Measurements from ENCODE around the gene ACACB. TPM values are rescaled to one million over a fixed set of nuclear protein-coding genes. Genes with fewer than 3 reads are reported as not detected.

The ACACB gene
- polyA plus RNA-seq, 3 donors, result 14.9 to 33.9 (median 16.4) TPM

DNA sequence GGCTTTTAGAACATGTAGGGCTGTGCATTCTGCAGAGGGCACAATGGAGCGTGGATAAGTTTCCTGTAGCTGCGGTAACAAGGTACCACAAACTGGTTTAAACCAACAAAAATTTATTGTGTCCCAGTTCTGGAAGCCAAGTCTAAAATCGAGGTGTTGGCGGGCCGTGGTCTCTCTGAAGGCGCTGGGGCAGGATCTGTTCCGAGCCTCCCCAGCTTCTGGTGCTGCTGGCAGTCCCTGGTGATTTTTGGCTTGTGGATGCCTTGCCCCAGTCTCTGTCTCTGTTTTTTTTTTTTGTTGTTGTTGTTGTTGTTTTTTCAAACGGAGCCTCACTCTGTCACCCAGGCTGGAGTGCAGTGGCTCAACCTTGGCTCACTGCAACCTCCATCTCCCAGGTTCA, 77.5 kb downstream of the ACACB start:
- DNase-seq (ENCODE audit: extremely low read depth in 1 of 11, low read depth in 9 of 11, low spot score in 4 of 11), result no peak

DNA sequence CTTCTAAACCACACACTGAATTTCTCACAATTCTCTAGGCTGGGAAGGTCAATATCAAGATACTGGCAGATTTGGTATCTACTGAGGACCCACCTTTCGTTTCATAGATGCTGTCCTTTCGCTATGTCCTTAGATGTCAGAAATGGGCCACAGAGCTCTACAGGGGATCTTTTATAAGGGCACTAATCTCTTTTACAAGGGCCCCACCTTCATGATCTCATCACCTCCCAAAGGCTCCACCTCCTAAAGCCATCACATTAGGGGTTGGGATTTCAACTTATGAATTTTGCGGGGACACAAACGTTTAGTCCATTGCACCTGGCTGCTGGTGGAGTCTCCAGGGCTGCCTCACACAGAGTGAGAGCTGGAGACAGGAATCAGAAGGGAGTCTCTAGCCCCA, 79.9 kb downstream of the ACACB start:
- DNase-seq (ENCODE audit: extremely low read depth in 1 of 11, low read depth in 9 of 11, low spot score in 4 of 11), result no peak

DNA sequence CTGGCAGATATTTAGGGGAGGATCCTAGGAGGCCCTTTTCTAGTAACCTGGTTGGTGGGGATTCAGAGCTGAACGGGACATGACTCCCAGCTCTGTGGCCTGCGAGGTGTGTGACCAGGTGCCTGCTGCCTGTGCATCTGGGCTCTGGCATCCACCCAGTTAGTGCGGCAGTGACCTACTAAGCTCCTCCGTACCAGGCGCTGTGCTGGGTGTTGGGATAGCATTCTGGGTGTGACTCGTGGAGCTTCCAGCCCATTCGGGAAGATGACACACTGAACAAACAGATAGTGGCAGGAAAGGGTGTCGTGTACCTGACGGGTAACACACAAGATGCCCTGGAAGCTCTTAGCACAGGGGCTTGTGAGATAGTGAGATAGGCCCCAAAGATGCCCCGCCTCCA, 80.9 kb downstream of the ACACB start:
- DNase-seq (ENCODE audit: extremely low read depth in 1 of 11, low read depth in 9 of 11, low spot score in 4 of 11), result no peak

DNA sequence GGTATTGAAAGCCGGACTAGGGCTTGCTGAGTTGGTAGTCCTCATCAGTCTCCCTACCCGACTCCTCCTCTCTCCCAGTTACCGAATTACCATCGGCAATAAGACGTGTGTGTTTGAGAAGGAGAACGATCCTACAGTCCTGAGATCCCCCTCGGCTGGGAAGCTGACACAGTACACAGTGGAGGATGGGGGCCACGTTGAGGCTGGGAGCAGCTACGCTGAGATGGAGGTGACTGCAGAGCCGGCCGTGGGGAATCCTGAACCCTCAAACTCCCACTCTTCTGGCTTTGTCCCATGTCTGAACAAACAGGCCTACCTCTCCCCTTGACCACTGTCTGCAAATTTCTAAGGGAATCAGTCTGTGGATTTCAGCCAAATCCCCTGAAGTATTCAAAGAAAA, 82.9 kb downstream of the ACACB start:
- DNase-seq (ENCODE audit: extremely low read depth in 1 of 11, low read depth in 9 of 11, low spot score in 4 of 11), result no peak

DNA sequence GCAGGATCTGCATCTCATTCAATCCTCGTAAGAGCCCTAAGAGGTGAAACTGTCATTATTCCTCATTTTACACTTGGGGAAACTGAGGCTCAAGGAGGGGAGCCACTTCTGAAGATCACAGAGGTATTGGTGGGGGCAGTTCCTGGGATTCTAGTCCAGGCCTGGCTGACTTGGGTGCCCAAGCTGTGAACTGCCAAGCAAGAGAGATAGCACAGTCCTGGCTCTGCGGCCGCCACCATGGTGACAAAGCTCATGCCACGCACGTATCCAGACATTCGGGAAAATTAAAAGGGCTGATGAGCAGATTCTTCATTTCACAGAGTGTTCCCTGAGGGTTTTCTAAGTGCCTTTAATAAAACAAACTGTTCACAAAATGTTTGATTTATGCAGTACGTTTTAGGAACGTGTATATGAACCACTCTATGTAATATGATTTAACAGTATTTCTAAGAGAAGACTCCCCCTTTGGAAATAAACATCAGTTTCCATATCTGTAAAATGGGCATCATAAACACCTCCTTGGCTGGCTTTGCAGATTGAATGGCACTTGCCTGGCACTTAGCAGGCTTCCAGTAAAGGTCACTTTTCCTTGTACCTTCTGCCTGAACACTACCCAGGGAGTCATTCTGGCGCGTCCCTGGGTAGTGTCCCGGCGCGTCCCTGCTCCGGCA, 84.6 kb downstream of the ACACB start:
- DNase-seq (ENCODE audit: extremely low read depth in 1 of 11, low read depth in 9 of 11, low spot score in 4 of 11), result no peak

DNA sequence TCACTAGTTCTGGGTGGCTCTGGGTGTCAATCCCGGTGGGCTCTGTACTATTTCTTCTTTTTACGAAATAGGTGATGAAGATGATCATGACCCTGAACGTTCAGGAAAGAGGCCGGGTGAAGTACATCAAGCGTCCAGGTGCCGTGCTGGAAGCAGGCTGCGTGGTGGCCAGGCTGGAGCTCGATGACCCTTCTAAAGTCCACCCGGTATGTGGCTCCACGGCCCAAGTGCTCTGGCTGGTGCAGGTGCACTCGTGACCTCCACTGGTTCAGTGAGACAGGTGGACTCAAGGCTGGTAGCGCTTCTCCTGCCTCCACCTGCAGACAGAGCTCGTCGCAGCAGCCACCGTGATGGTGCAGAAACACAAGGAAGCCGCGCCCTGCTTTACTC, 85.1 kb downstream of the ACACB start:
- DNase-seq (ENCODE audit: extremely low read depth in 1 of 11, low read depth in 9 of 11, low spot score in 4 of 11), result no peak

DNA sequence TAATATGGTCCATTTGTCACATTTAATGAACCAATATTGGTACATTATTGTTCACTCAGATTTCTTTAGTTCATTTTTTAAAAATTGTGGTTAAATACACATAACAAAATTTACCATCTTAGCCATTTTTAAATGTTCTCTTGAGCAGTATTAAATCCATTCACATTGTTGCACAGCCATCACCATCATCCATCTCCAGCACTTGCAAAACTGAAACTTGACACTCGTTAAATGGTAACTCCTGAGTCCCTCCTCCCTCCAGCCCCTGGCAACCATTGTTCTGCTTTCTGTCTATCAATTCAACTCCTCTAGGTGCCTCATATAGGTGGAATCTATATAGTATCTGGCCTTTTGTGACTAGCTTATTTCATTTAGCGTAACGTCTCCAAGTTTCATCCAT, 86.4 kb downstream of the ACACB start:
- DNase-seq (ENCODE audit: extremely low read depth in 1 of 11, low read depth in 9 of 11, low spot score in 4 of 11), result no peak

DNA sequence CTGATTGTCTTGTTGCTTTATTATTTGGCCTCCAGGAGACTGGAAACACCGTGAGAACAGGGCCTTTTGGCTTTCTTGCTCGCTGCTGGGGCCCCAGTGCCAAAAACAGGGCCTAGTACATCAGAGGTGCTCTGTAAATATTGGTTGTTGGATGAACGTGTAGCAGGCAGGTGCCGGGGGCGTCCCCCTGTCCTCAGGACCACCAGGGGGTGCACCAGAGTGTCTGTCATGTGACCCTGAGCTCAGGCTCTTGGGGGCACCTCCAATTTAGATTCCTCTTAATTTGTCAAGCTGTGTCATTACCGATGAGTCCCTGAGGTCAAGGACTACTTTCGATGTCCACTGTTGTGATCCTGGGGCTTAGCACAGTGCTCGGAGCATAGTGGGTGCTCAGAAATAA, 87.1 kb downstream of the ACACB start:
- no peak for DNase-seq (ENCODE audit: extremely low read depth in 1 of 11, low read depth in 9 of 11, low spot score in 4 of 11)

DNA sequence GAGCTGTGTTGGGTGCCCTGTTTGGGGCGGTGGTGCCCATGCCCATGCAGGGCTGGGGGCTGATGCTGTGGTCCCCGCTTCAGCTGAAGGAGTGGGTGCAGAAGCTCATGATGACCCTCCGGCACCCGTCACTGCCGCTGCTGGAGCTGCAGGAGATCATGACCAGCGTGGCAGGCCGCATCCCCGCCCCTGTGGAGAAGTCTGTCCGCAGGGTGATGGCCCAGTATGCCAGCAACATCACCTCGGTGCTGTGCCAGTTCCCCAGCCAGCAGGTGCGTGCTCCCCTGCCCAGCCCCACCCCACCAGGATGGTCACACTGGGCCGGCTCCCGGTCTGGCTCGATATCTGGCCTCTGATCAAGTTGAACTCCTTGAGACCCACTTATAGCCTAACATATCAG, 92.7 kb downstream of the ACACB start:
- no peak for DNase-seq (ENCODE audit: extremely low read depth in 1 of 11, low read depth in 9 of 11, low spot score in 4 of 11)

DNA sequence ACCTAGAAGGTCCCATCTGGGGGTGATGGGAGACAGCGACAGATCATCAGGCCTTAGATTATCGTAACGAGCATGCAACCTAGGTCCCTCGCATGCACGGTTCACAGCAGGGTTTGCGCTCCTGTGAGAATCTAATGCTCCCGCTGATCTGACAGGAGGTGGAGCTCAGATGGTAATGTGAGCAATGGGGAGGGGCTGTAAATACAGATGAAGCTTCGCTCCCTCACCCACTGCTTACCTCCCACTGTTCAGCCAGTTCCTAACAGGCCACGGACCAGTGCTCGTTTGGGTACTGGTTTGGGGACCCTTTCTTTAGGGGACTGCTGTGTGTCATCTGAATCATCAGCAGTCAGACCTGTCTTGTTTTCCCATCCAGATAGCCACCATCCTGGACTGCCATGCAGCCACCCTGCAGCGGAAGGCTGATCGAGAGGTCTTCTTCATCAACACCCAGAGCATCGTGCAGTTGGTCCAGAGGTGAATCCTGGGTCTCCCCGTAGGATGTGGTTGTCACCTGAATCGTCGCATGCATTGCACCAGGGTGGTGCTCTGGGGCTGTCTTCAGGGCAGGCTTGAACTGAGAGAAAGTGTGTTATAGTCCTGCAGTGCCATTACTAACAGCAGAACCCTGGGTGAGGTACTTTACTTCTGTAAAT, 96.2 kb downstream of the ACACB start:
- DNase-seq (ENCODE audit: extremely low read depth in 1 of 11, low read depth in 9 of 11, low spot score in 4 of 11), result no peak

DNA sequence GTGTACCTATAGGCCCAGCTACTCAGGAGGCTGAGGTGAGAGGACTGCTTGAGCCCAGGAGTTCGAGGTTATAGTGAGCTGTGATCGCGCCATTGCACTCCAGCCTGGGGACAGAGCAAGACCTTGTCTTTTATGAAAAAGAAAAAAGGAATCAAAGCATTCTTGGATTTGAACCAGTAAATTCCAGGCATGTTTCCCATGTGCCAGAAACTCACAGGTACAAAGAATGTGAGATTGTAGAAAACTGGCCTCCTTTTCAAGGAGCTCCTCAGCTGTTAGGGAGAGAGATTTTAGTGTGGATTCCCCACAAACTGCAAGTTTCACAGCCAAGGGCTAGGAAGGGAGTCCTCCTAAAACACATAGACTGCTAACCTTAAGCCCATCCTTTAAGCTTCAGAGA, 97.7 kb downstream of the ACACB start:
- no peak for DNase-seq (ENCODE audit: extremely low read depth in 1 of 11, low read depth in 9 of 11, low spot score in 4 of 11)

DNA sequence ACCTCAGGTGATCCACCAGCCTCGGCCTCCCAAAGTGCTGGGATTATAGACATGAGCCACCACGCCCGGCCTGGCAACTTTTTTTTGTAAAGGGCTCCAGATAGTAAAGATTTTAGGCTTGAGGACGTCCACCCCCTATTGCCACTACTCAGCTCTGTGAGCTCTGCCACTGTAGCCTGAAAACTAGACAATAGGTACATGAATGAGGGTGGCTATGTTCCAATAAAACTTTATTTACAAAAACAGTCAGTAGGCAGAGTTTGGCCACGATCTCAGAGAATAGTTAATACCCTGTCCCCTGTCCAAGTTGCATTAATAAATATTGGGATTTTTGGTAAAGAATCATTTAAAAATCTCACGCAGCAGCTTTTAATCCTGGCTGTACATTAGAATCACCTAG, 102.6 kb downstream of the ACACB start:
- no peak for DNase-seq (ENCODE audit: extremely low read depth in 1 of 11, low read depth in 9 of 11, low spot score in 4 of 11)

DNA sequence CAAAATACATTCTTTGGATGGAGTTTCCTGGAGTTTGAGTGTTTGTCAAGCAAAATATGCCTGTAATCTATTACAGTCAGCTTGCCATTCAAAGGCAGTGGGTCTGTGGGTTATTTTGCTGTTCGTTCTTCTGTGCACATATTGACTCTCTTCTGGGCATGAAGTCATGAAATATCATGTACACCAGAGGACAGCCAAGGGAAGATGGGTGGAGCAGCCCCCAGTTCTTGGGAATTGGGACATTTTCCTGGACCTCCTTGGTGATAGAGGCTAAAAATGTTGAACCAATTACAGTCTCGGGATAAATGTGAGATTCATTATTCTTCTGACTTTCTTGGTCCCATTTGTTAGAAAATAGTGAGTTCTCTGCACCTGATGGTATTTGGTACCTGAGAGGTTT, 103.6 kb downstream of the ACACB start:
- DNase-seq (ENCODE audit: extremely low read depth in 1 of 11, low read depth in 9 of 11, low spot score in 4 of 11), result no peak

DNA sequence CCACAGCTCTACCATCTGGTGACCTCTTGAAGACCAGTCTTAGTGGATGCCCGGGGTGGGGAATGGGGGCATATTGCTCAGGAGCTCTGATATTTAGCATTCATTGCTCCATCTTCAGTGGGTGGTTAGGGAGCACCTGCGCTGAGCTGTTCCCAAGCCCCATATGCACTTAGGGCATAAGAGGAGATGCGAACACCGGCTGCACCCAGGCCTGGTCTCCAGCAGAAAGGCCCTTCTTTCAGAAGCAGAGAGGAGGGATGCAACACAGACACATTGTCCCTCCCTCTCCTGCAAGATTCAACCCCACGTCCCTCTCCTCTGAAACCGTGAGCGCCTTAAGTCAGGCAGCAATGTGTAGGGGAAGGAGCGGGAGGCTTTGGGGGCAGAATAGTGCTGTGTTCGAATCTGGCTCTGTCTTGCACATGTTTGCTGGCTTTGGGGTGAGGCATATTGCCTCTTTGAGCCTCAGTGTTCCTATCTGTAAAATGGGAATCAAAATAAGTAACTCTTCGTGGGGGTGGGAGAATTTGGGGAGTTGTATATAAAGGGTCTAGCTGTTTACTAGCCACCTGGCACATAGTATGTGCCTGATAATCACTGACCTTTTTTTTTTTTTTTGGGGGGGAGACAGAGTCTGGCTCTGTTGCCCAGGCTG, 105.0 kb downstream of the ACACB start:
- DNase-seq (ENCODE audit: extremely low read depth in 1 of 11, low read depth in 9 of 11, low spot score in 4 of 11), result no peak

DNA sequence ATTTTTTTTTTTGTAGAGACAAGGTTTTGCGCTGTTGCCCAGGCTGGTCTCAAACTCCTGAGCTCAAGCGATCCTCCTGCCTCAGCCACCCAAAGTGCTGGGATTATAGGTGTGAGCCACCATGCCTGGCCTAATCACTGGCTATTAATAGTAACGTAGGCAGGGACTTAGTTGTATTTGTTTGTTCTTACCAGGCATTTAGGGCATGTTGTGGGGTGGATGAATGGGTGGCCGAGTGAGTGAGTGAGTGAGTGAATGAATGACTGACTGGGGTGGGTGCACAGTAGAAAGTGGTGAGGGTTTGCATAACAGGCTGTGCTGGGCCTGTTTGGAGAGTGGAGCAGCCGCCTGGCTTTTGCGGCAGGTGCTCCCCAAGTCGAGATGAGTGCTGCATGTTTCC, 105.7 kb downstream of the ACACB start:
- no peak for DNase-seq (ENCODE audit: extremely low read depth in 1 of 11, low read depth in 9 of 11, low spot score in 4 of 11)

DNA sequence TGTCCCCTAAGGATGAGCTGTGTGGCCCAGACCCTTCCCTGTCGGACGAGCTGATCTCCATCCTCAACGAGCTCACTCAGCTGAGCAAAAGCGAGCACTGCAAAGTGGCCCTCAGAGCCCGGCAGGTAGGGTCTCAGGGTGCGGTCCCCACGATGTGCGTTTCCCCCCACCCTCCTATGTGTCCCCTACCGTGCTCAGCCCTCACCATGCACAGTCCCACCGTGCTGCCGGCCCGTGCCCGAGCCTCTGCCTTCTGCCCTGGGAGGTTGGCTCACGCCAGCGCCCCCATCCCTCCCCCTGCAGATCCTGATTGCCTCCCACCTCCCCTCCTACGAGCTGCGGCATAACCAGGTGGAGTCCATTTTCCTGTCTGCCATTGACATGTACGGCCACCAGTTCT, 106.1 kb downstream of the ACACB start:
- no peak for DNase-seq (ENCODE audit: extremely low read depth in 1 of 11, low read depth in 9 of 11, low spot score in 4 of 11)

DNA sequence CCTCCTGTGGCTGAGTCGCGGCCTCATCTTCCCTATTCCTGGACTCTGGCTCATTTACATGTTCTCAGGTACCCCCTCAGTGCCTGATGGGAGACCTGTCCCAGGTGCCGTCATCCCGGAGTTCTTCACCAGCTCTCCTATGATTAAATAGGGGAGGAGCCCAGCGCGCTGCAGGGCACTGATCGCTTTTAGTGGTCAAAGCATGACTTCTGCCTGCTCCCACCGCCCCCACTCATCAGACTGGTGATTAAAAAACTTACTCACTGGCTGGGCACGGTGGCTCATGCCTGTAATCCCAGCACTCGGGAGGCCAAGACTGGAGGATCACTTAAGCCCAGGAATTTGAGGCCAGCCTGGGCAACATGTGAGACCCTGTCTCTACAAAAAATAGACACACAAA, 106.8 kb downstream of the ACACB start:
- DNase-seq (ENCODE audit: extremely low read depth in 1 of 11, low read depth in 9 of 11, low spot score in 4 of 11), result no peak

DNA sequence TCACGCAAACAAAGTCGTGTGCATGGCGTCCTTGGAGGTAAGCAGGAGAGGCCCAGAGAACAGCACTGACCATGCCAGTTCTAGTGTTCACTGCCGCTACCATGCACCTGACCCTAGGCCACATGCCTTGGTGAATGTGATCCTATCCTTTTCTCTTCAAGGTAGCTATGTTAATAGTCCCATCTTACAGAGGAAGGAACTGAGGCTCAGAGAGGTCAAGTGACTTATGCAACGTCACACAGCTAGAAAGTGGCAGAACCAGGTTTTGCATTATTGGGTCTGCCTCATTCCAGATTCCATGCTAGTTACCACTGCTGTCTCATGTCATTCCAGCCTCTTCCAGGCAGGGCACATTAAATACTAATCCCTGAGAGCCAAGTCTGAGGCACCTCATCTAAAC, 107.5 kb downstream of the ACACB start:
- DNase-seq (ENCODE audit: extremely low read depth in 1 of 11, low read depth in 9 of 11, low spot score in 4 of 11), result no peak

DNA sequence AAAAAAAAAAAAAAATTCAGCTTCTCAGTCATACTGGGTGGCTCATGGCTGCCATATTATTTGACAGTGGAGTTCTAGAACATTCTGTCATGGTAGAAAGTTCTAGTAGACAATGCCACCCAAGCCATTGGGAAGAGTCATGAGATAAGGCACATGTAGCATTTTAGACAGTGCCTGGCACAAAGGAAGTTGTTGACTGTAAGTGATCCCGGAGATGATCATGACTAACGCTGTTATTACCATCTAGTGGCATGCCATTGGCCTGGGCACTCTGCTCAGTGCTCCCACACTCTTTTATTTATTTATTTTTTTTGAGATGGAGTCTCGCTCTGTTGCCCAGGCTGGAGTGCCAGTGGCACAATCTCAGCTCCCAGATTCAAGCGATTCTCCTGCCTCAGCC, 112.3 kb downstream of the ACACB start:
- DNase-seq (ENCODE audit: extremely low read depth in 1 of 11, low read depth in 9 of 11, low spot score in 4 of 11), result no peak

DNA sequence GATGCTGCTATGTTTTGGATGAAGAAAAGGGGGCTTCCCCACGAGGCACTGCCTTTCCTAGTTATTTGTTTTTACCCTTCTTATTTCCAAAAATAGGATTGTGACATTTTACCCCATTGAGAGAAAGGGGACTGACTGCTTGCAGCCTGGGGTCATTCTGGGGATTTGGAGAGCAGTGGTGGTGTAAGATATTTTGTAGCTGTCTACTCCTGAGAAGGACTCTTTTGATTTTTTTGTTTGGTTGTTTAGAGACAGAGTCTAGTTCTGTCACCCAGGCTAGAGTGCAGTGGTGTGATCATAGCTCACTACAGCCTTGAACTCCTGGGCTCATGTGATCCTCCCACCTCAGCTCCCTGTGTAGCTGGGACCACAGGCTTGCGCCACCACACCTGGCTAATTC, 113.8 kb downstream of the ACACB start:
- DNase-seq (ENCODE audit: extremely low read depth in 1 of 11, low read depth in 9 of 11, low spot score in 4 of 11), result no peak

DNA sequence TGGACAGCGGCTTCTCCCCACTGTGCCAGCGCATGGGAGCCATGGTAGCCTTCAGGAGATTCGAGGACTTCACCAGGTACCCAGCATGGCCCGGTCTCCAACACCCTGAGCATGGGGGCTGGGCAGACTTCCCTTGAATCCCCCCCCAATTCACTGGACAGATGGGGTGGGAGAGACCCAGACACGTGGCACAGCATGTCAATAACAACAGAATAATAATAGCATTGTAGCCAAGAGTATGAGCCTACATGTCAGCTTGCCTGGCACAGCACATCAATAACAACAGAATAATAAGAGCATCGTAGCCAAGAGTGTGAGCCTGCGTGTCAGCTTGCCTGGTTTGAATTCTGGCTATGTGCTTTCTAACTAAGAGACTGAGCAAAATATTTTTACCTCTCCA, 116.3 kb downstream of the ACACB start:
- no peak for DNase-seq (ENCODE audit: extremely low read depth in 1 of 11, low read depth in 9 of 11, low spot score in 4 of 11)
